Cortex of kidney (tissue), 1 donor: ENCODE data around the gene SLC1A3.

Source experiments
- DNase-seq: peaks from one replicate; lab custom pipeline; 2025; lab: John Stamatoyannopoulos, UW

SLC1A3 gene

GRCh38 chr5:36599986-36600779 is 6.2 kb upstream of the SLC1A3 start:
- DNase-seq = no peak

- no peak for DNase-seq
Observed at GRCh38 chr5:36600917-36601527, 5.4 kb upstream of the SLC1A3 start.

GRCh38 chr5:36602704-36603321 is 3.6 kb upstream of the SLC1A3 start:
- no peak for DNase-seq

- DNase-seq = no peak
Observed at GRCh38 chr5:36605241-36605640, 1.2 kb upstream of the SLC1A3 start.

- DNase-seq = no peak
Observed at GRCh38 chr5:36606036-36606427, 374 bp upstream of the SLC1A3 start.

- no peak for DNase-seq
Observed at GRCh38 chr5:36607114-36607571, 737 bp downstream of the SLC1A3 start.

GRCh38 chr5:36607838-36608783 is 1.7 kb downstream of the SLC1A3 start:
- no peak for DNase-seq

- no peak for DNase-seq
Observed at GRCh38 chr5:36610621-36611020, 4.2 kb downstream of the SLC1A3 start.

GRCh38 chr5:36611520-36612274 is 5.3 kb downstream of the SLC1A3 start:
- DNase-seq = no peak

GRCh38 chr5:36613241-36613640 is 6.8 kb downstream of the SLC1A3 start:
- DNase-seq = no peak

- no peak for DNase-seq
Observed at GRCh38 chr5:36613771-36614656, 7.6 kb downstream of the SLC1A3 start.

- DNase-seq = no peak
Observed at GRCh38 chr5:36614657-36615308, 8.4 kb downstream of the SLC1A3 start.

GRCh38 chr5:36619012-36619635 is 12.7 kb downstream of the SLC1A3 start:
- DNase-seq = no peak

GRCh38 chr5:36621985-36622384 is 15.6 kb downstream of the SLC1A3 start:
- DNase-seq = no peak

- DNase-seq = no peak
Observed at GRCh38 chr5:36623832-36624231, 17.4 kb downstream of the SLC1A3 start.

- DNase-seq = no peak
Observed at GRCh38 chr5:36624277-36624676, 17.9 kb downstream of the SLC1A3 start.

GRCh38 chr5:36628695-36629094 is 22.3 kb downstream of the SLC1A3 start:
- no peak for DNase-seq

GRCh38 chr5:36629729-36630128 is 23.3 kb downstream of the SLC1A3 start:
- DNase-seq = no peak
